Suppressor macrophage treated with lipopolysaccharide for 4 hours (primary cell): ENCODE data around the gene DECR2.
A peak's percentile ranks its signal among the peaks of the same experiment; 100 is the strongest.
"Not testable (repeated sequence)": the region's sequence is repeated elsewhere in the genome, so short reads cannot be mapped to it uniquely, and the experiment has no call there.

ENCODE experiments used
- DNase-seq: peaks from one replicate; pipeline ENCODE4 v3.0.0-alpha.2; 2020

DECR2 gene, protein sequence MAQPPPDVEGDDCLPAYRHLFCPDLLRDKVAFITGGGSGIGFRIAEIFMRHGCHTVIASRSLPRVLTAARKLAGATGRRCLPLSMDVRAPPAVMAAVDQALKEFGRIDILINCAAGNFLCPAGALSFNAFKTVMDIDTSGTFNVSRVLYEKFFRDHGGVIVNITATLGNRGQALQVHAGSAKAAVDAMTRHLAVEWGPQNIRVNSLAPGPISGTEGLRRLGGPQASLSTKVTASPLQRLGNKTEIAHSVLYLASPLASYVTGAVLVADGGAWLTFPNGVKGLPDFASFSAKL

DNA sequence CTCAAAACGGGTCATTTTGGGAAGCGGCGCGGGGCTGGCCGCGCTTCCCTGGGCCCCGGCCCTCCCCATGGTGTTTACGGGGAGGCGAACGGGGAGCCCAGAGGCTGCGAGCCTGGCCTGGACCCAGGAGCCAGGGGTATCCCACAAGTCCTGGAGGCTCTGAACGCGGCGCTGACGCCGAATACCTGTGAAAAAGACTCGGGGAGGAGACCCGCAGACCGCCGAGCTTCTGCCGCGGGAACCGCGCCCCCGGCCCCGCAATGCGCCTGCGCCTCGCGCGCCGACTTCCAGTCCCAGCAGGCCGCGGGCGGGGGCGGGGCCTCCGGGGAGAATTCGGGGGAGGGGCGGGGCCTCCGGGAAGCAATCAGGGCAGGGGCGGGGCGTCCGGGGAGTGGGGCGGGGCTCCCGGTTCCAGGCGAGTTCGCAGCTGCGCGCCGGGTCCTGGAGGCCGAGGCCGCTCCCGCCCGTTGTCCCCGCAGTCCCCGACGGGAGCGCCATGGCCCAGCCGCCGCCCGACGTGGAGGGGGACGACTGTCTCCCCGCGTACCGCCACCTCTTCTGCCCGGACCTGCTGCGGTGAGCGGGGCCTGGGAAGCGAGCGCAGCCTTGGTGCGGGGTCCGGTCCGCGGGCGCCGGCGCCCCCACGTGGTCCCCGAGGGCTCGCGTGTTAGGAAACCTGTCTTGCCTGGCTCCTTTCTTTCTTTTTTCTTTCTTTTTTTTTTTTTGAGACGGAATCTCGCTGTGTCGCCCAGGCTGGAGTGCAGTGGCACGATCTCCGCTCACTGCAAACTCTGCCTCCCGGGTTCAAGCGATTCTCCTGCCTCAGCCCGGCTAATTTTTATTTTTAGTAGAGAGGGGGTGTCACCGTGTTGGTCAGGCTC is at the start of gene DECR2:
Gene DECR2, plus strand, starts transcription at position 418 of the 881 bp plus-strand sequence. Its CDS starts 79 bp downstream, at position 497.
- peak; percentile 98 for DNase-seq

DNA sequence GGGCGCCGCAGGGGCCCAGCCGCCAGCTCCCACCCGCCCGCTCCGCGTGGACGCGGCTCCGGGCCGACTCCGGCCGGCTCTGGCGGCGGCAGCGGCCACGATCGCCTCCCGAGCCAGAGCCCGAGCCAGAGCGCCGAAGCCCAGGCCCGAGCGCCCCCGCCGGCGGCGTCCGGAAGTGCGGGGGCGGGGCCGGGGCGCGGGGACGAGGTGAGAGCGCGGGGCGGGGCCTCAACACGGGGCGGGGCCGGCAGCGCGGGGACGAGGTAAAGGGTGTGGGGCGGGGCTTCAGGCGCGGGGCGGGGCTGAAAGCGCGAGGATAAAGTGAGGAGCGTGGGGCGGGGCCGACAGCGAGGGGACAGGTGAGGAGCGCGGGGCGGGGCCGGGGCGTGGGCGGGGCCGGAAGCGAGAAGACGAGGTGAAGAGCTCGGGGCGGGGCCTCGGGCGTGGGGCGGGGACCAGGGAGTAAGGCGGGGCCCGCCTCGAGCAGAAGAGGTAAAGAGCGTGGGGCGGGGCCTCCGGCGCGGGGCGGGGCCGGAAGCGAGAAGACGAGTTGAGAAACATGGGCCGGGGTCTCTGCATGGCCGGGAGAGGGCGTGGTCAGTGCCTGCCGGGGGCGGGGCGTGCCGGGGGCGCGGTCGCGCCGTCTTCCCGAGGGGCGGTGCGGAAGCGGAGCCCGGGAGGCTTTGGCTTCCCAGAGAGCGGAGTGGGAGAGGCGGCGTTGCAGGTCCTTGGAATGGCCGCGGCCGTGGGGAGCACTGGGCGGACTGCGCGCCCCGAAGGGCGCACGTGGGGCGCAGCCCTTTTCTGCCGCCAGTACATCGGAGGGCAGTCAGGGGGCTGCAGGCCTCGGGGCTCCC is 48.9 kb upstream of the DECR2 start, which contains the start of gene AXIN1:
Gene AXIN1, minus strand, starts transcription at position 177 of the 857 bp plus-strand sequence. CDS start 5,698 bp downstream, outside the sequence.
- peak; percentile 99 for DNase-seq

DNA sequence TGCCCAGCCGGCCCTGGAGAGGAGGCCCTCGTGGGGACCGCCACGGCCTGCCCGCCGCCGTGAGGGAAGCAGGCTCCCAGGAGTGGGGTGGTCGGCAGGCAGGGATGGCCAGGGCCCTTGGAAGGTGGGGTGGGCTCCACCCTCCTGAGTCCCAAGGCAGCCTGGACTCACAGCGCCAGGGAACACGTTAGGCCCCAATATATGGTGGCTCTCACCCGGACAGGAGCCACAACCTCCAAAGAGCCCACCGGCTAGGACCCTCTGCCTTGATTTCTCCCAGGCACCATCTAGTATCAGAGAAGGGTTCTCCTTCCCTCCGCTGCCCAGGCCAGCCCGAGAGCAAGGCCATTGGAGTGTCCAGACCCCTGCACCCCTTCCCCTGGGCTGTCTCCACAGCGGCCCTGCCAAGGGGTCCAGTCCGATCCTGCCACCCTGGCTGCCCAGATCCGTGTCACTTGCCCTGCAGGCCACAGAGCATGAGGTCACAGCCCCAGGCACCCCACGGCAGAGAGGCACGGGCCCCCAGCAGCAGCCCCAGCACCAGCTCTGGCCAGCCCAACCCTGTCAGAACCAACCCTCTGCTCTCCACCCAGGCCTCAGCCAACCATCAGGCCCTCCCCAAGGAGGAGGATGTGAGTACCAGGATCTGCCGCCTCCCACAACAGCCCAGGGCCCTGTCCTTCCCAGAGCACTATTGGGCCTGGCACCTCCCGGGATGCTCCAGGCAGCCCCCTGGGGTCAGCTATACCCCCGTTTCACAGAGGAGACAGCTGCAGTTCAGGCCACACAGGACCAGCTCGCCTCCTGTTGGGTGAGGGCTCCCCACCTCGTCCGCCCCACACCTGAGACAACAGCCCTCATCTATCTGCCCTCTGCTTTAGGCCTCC is 48.0 kb upstream of the DECR2 start:
- no peak for DNase-seq

DNA sequence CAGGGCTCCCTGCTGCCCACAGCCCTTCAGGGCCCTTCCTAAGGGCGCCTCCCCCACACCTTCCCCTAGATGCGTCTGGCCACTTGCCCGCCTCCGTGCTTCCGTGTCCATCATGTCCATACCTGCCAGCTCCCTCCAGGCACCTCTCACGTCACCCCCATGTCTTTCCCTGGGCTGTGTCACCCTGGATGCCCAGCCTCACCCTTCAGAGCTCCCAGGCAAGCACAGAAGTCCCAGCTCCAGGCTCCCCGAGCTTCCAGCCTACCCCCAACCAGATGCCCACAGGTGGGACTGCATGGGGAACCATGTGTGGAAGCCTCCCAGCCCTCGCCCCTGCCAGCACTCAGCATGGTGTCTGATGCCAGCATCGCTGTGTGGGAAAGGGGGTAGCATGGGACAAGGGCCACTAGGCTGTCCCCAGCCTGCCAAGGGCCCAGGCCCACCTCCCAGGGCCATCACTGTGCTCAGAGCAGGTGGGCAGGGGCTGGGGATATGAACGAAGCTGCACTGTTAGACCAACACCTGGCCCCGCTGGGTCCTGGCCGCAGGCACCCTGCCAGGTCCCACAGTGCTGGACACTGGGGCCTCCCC is 47.3 kb upstream of the DECR2 start:
- DNase-seq = no peak

DNA sequence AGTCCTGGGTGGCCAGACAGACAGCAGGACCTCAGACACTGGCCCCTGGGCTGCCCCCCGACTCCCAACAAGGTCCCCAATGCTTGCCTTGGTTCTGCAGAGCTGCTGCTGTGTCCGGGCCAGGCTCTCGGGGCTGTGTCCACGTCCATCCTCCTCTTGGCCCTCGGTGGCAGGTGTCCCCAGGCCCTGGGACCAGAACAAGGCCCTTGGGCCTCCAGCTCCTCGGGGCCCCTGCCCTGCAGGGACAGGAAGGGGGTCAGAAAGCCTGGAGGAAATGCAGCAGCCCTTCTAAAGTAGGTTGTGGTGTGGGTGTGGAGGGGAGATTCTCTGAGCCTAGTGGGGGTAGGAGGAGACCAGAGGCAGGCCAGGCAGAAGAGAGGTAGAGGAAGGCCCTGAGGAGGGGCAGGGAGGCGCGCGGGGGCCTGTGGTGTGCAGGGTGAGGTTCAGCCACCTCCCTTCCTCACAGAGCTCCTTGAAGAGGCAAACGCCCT is 46.7 kb upstream of the DECR2 start:
- DNase-seq = no peak

DNA sequence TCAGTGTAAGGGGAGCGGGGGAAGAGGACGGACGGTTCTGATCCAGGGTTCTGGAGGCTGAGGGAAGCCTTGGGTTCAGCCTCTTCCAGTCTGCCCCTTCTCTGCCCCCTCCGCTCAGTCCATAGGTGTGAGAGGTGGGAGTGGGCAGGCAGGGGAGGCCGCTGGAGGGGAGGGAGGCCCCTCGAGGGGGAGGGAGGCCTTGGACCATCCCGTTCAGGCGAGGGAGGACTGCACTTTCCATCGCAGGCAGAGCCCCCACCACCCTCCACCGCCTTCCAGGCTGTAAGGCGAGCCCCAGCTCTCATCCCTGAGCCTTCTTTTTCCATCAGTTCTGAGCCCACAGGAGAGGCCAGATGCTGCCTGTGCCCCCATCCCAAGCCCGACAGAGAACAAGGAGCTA is 44.9 kb upstream of the DECR2 start:
- DNase-seq = no peak

DNA sequence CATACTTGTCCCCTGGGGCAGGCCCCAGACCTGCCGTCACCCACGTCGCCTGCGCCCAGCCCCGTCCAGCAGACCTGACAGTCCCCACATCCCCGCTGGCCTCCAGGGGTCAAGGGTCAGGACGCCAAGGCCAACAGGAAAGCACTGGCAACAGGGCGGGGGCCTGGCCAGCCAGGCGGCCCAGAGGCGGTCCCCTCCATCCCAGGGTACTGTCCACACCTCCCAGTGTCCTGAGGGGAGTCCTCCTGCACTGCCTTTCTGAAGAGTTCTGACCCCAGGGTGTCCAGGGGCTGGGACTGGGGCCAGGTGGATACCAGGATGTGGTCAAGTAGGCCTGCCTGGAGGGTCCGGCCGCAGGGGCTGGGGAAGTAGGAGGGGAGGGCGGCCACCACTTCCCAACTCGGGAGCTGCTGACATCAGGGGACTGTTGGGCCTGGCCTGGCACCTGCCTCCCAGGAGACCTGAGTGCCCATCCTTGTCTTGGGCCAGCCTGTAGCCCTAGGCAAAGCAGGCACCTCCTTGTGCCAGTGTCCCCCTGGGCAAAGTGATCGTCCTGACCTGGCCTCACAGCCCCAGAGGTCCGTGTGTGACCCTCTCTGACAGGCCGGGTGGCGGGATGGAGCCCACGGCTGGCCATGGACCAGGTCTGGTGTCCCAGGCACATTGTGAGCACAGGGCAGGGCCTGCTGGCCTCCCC is 42.5 kb upstream of the DECR2 start:
- DNase-seq = no peak

DNA sequence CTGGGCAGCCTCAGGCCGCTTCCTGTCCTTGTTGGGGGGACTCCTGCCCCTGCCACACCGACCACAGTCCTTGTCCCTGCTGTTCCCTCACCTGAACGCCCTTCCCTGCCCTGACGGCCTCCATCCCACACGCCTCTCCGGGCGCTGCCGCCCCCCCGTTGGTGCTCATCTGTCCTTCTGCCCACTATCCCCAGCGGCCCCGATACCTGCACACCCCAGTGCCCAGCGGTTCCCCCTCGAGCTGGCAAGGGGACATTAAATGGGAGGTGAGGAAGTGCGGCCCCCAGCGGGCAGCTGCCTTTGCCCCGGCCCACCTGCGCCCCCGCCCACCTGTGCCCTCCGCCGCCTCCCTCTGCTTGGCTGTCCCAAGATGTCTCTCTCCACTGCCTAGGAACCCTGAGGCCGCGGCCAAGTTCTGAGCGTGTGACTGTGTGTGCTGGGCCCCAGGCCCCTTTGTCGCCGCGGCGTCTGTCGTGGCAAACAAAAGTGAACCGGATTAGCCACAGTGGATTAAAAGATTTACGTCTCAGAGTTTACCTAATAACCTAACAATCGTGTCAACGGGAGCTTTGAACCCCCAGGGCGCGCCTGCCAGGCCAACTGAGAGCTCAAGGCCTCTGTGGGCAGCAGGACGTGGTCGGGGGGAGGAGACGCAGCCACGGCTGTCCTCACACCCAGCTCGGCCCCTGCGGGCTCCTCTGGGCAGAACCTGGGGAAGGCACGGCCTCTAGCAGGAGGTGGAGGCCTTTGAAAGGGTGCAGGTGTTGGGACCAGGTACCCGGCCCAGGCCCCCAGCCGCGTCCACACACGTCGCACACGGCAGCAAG is 41.6 kb upstream of the DECR2 start:
- DNase-seq = no peak

DNA sequence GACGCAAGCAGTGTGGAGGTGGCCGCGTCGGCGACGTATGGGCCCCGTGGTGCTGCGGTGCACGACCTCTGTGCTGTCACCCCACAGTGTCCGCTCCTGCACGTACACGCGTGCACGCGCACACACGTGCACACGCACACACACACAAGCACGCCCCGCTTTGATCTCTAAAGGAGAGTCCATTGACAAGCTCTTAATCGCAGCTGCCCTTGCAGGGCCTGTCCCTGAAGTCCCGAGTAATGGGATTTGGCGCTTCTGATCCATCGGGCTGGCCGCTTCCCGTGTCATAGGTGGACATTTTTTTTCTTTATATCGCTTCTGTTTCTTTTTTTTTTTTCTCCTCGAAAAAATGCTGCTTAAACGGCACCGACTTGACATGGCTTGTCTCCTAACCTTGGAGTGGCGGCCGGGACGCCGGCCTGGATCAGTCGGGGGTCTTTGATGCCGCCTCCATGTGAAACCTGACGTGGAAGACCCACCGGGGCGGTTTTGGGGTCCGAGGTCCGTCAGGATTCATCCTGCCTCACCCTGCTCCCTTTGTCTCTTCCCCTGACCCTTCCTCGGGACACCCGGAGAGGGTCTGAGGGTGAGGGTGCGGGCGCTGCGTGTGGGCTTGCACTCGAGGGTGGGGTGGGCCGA is 40.9 kb upstream of the DECR2 start:
- no peak for DNase-seq

DNA sequence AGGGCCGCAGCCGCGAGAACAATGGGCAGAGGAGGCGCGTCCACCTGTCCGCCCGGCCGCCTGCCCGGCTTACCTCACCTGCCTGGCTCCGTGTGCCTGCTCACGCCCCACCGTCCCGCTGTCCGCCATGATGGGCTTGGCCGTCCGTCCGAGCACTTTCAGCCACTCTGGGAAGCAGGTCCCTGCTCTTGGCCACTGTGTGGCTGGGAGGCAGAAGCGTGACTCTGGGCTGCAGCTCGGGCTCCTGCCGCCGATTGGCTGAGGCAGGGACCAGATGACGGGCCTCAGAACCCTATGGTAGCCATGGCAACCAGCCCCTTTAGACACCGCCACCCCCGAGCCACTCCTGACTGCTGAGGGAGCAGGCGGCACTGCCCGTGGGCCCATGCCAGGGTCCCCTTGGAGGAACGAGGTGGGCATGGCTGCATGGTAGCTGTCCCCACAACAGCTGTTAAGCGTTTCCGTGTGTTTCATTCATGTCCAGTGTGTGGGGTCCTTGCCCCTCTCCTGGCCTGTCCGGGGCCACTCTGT is 40.3 kb upstream of the DECR2 start:
- no peak for DNase-seq

DNA sequence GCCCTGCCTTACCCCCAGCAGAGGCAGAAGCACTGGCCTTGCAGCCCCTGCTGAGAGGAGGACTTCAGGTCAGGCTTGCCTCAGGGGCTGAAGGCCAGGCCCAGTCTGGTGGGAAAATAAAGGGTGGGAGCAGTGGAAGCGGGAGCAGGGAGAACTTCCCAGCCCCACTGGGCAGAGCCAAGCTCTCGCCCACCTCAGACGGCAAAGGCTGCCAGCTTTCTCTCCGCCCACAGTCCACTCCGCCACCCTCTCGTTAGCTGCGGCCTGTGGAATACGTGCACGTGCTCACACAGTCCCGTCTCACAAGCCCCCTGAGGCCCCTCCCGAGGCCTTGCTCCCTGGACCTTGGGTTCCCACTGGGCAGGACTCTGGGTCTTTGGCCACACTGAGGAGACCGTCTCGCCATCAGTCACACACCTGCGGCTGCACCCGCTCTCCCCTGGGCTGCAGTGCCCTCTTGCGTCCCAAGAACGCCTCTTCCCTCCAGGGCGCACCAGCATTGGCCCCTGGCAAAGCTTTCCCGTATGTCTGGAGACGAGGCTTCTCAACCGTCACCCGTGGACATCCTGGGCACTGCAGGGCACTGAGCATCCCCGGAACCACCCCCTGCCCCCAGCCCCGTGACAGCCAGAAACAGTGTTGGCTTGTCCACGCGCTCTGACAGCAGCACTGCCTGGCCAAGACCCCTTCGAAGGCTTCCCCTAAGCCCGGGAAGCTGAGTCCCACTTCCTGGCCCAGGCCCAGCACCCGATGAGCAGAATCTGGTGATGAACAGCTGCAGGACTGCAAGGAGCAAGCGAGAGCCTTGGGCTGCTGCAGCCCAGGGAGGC is 39.6 kb upstream of the DECR2 start:
- peak; percentile 81 for DNase-seq

DNA sequence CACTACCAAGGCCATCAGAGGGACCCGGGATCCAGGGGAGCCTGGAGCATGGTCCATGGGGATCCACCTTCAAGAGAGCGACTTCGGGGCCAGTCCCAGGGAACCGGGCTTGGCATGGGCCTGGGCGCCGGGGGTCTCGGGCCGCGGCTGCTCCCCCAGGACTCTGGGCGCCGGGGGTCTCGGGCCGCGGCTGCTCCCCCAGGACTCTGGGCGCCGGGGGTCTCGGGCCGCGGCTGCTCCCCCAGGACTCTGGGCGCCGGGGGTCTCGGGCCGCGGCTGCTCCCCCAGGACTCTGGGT is 39.0 kb upstream of the DECR2 start:
- DNase-seq = not testable (repeated sequence)

DNA sequence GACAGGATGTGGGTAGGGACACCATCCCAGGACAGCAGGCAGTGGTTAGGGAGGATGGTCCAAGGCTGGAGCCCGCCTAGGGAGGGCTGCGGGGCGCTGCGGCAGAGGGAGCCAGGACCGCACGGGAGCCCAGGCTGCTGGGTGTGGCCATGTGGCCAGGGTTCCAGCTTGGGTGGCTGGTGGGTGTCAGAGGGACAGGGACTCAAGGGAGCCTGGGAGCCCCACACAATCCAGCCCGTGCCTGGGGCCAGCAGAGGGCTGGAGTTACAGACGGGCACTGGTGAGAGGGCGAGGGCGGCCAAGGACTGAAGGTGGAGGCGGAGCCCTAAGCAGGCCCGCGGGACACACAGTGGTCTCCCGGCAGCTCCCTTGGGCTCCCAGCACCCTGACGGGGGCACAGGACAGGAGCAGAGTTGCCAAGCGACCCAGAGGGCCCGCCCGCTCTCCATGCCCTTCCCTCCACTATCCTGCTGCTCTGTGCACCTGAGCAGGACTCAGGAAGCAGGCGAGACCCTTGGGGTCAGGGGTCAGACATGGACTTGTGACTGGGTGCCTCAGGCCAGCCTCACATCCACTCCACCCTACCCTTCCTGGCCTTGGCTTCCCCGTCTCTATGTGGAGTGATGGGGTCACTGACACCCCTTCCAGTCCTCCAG is 38.4 kb upstream of the DECR2 start:
- DNase-seq = no peak

DNA sequence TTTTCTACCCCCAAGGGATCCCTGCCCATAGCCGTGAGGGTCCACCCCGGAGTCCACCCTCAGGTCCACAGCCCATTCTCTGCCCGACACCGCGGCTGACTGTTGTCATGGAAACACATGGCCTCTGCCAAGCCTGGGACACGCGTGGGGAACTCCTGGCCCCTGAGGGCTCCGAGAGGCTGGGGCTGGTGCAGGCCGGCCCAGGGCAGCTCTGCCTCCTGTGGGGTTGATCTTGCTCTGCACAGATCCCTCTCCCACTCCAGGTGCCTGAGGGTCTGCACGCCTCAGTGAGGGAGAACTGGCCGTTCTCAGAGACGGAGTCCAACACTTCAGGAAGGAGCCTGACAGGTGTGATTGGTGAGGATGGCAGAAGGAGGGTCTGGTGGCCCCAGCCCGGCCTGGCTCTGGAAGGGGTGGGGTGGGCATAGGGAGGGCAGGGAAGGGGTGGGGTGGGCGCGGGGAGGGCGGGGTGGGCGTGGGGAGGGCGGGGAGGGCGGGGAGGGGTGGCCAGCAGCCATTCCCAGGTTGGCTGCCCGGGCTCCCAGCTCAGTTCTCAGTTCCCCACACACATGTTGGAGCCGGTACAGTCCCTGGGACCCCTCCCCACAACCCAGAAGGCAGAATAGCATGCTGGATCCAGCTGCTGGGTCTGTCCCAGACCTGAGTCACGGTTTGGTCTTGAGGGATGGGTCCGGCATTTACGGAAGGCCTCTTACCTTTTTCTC is 37.8 kb upstream of the DECR2 start:
- DNase-seq = no peak

DNA sequence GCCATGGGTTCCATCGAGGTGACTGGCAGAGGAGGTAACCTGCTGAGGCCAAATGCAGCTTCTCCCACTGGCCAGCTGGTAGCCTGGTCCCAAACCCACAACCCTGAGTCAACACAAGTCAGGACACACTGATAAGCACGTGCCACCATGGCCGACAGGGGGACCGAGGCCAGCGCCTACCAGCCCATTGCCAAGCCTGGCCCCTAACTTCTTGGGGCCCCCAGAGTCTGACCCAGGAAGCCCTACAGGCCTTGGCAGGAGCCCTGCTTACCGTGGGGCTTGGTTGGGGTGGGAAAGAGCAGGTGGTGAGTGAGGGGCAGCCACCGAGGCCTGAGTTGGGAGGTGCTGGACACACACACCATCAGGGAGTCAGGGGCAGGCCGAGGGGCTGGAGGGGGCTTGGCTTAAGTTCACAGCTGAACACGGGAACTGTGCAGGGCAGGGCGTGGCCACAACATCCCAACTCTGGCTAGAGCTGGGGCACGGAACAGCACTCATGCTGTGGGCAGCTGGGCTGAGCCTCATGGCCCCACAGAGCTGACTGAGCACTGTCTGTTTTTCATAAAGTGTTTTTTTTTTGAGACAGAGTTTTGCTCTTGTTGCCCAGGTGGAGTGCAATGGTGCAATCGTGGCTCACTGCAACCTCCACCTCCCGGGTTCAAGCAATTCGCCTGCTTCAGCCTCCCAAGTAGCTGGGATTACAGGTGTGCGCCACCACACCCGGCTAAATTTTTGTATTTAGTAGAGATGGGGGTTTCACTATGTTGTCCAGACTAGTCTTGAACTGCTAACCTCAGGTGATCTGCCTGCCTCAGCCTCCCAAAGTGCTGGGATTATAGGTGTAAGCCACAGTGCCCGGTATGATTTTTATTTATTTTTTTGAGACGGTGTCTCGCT is 36.8 kb upstream of the DECR2 start:
- DNase-seq = no peak

DNA sequence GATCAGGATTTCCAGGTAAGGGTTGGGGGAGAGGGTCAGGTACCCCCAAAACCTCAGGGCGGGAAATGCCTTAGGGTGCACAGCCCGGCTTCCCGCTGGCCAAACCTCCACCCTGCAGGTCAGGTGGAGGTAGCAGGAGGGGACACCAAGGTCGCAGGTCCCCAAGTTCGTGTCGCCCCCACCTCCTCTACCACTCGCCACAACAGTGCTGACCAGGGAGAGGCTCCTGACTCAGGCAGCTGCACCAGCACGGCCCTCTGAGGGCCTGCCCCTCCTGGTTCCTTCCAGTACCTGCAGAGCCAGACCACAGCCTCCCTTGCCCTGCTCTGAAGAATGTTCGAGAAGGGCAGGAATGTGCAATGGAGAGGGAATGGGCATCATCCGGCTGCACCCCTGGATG is 35.2 kb upstream of the DECR2 start:
- no peak for DNase-seq
